Measurements from ENCODE around the gene DRICH1.

Gene DRICH1
- long read RNA-seq = 0 reads

DNA sequence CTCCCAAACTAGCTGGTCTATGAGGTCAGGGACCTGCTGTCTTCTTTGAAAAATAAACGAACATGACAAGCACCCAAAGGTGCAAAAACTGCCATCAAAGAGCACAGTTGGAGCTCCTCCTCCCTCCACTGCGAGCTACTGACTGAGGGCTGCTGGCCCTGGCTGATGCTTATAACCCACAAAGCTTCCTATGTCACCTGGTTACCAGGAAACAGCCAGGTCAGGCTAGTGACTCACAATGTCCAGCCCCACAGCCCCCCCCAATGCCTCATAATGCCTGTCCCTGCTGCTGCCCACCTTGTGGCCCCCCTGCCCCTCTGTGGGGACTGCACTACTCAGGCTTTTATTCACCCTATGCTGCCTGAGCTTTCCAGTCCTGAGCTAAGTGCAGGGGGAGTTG, at the start of gene DRICH1:
DRICH1 (minus strand) TSS at position 144 of the 400 bp plus-strand sequence. CDS start 298 bp downstream, outside the sequence.
- no peak for DNase-seq (ENCODE audit: low read depth in 1 of 2, low spot score in 1 of 2)
- no peak within 1 kb of the TSS for H3K27ac ChIP-seq (replicated peaks)
- H3K4me3 ChIP-seq (replicated peaks; ENCODE audit: insufficient read depth, low read length) = no peak within 1 kb of the TSS
- no peaks in the 10 kb centered on the region for H3K27me3 ChIP-seq (ENCODE audit: insufficient read depth, poor library complexity, severe bottlenecking)
- TF ChIP-seq CTCF (IDR thresholded peaks at IDR 0.05; ENCODE audit: insufficient read depth, low read length) = no peak
- no peak for TF ChIP-seq SPI1 (IDR thresholded peaks at IDR 0.05; ENCODE audit: borderline replicate concordance, low read depth)
- no peak for TF ChIP-seq GABPA (IDR thresholded peaks at IDR 0.05; ENCODE audit: low read depth)
- no peak for TF ChIP-seq POLR2AphosphoS5 (IDR thresholded peaks at IDR 0.05; ENCODE audit: low read depth)
- TF ChIP-seq REST (IDR thresholded peaks at IDR 0.05; ENCODE audit: insufficient replicate concordance, low read depth) = no peak

- DNase-seq (ENCODE audit: low read depth in 1 of 2, low spot score in 1 of 2) = no peak
- Histone ChIP-seq H3K27me3 (ENCODE audit: insufficient read depth, poor library complexity, severe bottlenecking) (no peaks in the 10 kb centered on the region), H3K4me3 (replicated peaks; ENCODE audit: insufficient read depth, low read length) (no peak overlapping the region), H3K27ac (replicated peaks) (no peak overlapping the region)
- TF ChIP-seq POLR2AphosphoS5 (IDR thresholded peaks at IDR 0.05; ENCODE audit: low read depth) (no peak), GABPA (IDR thresholded peaks at IDR 0.05; ENCODE audit: low read depth) (no peak), SPI1 (IDR thresholded peaks at IDR 0.05; ENCODE audit: borderline replicate concordance, low read depth) (no peak), REST (IDR thresholded peaks at IDR 0.05; ENCODE audit: insufficient replicate concordance, low read depth) (no peak), CTCF (IDR thresholded peaks at IDR 0.05; ENCODE audit: insufficient read depth, low read length) (no peak)
These were observed 49.1 kb upstream of the DRICH1 start for GRCh38 chr22:23681026-23681809.

- DNase-seq (ENCODE audit: low read depth in 1 of 2, low spot score in 1 of 2) = no peak
- Histone ChIP-seq H3K27me3 (ENCODE audit: insufficient read depth, poor library complexity, severe bottlenecking) (no peaks in the 10 kb centered on the region), H3K27ac (replicated peaks) (no peak overlapping the region), H3K4me3 (replicated peaks; ENCODE audit: insufficient read depth, low read length) (no peak overlapping the region)
- TF ChIP-seq REST (IDR thresholded peaks at IDR 0.05; ENCODE audit: insufficient replicate concordance, low read depth) (no peak), SPI1 (IDR thresholded peaks at IDR 0.05; ENCODE audit: borderline replicate concordance, low read depth) (no peak), POLR2AphosphoS5 (IDR thresholded peaks at IDR 0.05; ENCODE audit: low read depth) (no peak), GABPA (IDR thresholded peaks at IDR 0.05; ENCODE audit: low read depth) (no peak), CTCF (IDR thresholded peaks at IDR 0.05; ENCODE audit: insufficient read depth, low read length) (no peak)
These were observed 46.0 kb upstream of the DRICH1 start for GRCh38 chr22:23678133-23678532.
